ENCODE results near the gene KRTAP12-1. TPM values are rescaled to one million over a fixed set of nuclear protein-coding genes. Genes with fewer than 3 reads are reported as not detected.

KRTAP12-1 gene
- total RNA-seq, 1 experiment from 2014 or later, result 0.63 TPM

DNA sequence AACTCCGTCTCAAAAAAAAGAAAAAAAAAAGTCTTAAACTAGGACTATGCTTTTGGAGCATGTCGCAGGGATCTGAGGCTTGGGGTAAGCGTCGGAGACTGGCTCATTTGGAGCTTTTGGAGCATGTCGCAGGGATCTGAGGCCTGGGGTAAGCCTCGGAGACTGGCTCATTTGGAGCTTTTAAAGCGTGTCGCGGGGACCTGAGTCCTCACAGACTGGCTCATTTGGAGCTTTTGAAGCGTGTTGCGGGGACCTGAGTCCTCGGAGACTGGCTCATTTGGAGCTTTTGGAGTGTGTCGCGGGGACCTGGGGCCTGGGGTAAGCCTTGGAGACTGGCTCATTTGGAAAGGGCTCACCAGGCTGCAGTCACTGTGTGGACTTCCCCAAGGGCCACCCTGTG is 43.0 kb upstream of the KRTAP12-1 start:
- no peak overlapping the region for H3K4me3 Mint-ChIP-seq
- H3K4me1 Mint-ChIP-seq, result peaks cover 11% of the 10 kb centered on the region
- peaks cover 13% of the 10 kb centered on the region for H3K27me3 Mint-ChIP-seq (ENCODE audit: low read depth)
- no peak for ATAC-seq
- H3K36me3 Mint-ChIP-seq, result no peaks in the 10 kb centered on the region
- ChIA-PET POLR2A (interaction anchor here (0.6 kb wide), 1 partner anchor 847 kb away, joined by 6 read pairs; no protein-coding TSS in a partner anchor), CTCF (interaction anchor here (1.1 to 1.3 kb wide), 2 partner anchors 18 to 75 kb away, joined by 3 read pairs; no protein-coding TSS in a partner anchor)
- TF ChIP-seq ATF1 (CRISPR knock-in tag; IDR thresholded peaks at IDR 0.05), result no peak
- DNase-seq (ENCODE audit: low spot score), result no peak
- H3K27ac Mint-ChIP-seq, result no peak overlapping the region
- H3K9me3 Mint-ChIP-seq, result no peaks in the 10 kb centered on the region

DNA sequence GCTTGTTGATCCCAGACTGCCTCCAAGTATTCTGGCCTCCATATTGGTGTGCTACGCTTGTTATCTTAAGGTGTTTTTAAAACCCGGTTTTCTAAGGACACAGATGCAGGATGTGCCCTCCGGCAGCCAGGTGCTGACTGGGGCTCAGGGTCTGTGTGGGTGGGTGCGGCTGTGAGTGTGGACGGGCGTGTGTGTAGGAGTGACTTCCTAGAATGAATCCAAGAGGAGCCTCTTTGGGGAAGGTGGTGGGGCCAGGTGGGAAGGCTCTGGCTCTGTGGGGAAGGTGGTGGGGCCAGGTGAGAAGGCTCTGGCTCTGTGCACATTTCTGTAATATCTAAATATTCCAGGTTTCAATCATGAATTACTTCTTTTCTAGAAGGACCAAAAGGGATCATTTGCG is 42.2 kb upstream of the KRTAP12-1 start:
- Mint-ChIP-seq H3K27ac (no peak overlapping the region), H3K4me3 (no peak overlapping the region), H3K27me3 (ENCODE audit: low read depth) (peaks cover 13% of the 10 kb centered on the region), H3K36me3 (no peaks in the 10 kb centered on the region), H3K9me3 (no peaks in the 10 kb centered on the region), H3K4me1 (peaks cover 13% of the 10 kb centered on the region)
- ChIA-PET POLR2A (interaction anchor here (0.6 kb wide), 1 partner anchor 847 kb away, joined by 6 read pairs; no protein-coding TSS in a partner anchor), CTCF (interaction anchor here (1.1 to 1.5 kb wide), 2 partner anchors 76 to 234 kb away, joined by 3 to 6 read pairs; no protein-coding TSS in a partner anchor)
- DNase-seq (ENCODE audit: low spot score) (no peak), ATAC-seq (no peak)
- TF ChIP-seq, protein P1, sequence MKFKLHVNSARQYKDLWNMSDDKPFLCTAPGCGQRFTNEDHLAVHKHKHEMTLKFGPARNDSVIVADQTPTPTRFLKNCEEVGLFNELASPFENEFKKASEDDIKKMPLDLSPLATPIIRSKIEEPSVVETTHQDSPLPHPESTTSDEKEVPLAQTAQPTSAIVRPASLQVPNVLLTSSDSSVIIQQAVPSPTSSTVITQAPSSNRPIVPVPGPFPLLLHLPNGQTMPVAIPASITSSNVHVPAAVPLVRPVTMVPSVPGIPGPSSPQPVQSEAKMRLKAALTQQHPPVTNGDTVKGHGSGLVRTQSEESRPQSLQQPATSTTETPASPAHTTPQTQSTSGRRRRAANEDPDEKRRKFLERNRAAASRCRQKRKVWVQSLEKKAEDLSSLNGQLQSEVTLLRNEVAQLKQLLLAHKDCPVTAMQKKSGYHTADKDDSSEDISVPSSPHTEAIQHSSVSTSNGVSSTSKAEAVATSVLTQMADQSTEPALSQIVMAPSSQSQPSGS (CRISPR knock-in tag; IDR thresholded peaks at IDR 0.05; ENCODE audit: borderline replicate concordance, low read depth), result no peak
- TF ChIP-seq NR2C2 (CRISPR knock-in tag; IDR thresholded peaks at IDR 0.05) (no peak), TEAD4 (CRISPR knock-in tag; IDR thresholded peaks at IDR 0.05) (no peak), ESRRA (CRISPR knock-in tag; IDR thresholded peaks at IDR 0.05; ENCODE audit: borderline replicate concordance) (no peak), FOXP1 (CRISPR knock-in tag; IDR thresholded peaks at IDR 0.05; ENCODE audit: borderline replicate concordance) (no peak), IRF2 (CRISPR knock-in tag; IDR thresholded peaks at IDR 0.05; ENCODE audit: borderline replicate concordance, low read depth) (no peak), TEAD1 (CRISPR knock-in tag; IDR thresholded peaks at IDR 0.05) (no peak)
- TF ChIP-seq, protein P2, sequence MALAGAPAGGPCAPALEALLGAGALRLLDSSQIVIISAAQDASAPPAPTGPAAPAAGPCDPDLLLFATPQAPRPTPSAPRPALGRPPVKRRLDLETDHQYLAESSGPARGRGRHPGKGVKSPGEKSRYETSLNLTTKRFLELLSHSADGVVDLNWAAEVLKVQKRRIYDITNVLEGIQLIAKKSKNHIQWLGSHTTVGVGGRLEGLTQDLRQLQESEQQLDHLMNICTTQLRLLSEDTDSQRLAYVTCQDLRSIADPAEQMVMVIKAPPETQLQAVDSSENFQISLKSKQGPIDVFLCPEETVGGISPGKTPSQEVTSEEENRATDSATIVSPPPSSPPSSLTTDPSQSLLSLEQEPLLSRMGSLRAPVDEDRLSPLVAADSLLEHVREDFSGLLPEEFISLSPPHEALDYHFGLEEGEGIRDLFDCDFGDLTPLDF (CRISPR knock-in tag; IDR thresholded peaks at IDR 0.05), result no peak
- TF ChIP-seq, protein P3, sequence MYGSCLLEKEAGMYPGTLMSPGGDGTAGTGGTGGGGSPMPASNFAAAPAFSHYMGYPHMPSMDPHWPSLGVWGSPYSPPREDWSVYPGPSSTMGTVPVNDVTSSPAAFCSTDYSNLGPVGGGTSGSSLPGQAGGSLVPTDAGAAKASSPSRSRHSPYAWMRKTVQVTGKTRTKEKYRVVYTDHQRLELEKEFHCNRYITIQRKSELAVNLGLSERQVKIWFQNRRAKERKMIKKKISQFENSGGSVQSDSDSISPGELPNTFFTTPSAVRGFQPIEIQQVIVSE (CRISPR knock-in tag; IDR thresholded peaks at IDR 0.05; ENCODE audit: borderline replicate concordance), result no peak
- TF ChIP-seq, protein P4, sequence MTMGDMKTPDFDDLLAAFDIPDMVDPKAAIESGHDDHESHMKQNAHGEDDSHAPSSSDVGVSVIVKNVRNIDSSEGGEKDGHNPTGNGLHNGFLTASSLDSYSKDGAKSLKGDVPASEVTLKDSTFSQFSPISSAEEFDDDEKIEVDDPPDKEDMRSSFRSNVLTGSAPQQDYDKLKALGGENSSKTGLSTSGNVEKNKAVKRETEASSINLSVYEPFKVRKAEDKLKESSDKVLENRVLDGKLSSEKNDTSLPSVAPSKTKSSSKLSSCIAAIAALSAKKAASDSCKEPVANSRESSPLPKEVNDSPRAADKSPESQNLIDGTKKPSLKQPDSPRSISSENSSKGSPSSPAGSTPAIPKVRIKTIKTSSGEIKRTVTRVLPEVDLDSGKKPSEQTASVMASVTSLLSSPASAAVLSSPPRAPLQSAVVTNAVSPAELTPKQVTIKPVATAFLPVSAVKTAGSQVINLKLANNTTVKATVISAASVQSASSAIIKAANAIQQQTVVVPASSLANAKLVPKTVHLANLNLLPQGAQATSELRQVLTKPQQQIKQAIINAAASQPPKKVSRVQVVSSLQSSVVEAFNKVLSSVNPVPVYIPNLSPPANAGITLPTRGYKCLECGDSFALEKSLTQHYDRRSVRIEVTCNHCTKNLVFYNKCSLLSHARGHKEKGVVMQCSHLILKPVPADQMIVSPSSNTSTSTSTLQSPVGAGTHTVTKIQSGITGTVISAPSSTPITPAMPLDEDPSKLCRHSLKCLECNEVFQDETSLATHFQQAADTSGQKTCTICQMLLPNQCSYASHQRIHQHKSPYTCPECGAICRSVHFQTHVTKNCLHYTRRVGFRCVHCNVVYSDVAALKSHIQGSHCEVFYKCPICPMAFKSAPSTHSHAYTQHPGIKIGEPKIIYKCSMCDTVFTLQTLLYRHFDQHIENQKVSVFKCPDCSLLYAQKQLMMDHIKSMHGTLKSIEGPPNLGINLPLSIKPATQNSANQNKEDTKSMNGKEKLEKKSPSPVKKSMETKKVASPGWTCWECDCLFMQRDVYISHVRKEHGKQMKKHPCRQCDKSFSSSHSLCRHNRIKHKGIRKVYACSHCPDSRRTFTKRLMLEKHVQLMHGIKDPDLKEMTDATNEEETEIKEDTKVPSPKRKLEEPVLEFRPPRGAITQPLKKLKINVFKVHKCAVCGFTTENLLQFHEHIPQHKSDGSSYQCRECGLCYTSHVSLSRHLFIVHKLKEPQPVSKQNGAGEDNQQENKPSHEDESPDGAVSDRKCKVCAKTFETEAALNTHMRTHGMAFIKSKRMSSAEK (CRISPR knock-in tag; IDR thresholded peaks at IDR 0.05; ENCODE audit: borderline replicate concordance), result no peak
- TF ChIP-seq, protein P5, sequence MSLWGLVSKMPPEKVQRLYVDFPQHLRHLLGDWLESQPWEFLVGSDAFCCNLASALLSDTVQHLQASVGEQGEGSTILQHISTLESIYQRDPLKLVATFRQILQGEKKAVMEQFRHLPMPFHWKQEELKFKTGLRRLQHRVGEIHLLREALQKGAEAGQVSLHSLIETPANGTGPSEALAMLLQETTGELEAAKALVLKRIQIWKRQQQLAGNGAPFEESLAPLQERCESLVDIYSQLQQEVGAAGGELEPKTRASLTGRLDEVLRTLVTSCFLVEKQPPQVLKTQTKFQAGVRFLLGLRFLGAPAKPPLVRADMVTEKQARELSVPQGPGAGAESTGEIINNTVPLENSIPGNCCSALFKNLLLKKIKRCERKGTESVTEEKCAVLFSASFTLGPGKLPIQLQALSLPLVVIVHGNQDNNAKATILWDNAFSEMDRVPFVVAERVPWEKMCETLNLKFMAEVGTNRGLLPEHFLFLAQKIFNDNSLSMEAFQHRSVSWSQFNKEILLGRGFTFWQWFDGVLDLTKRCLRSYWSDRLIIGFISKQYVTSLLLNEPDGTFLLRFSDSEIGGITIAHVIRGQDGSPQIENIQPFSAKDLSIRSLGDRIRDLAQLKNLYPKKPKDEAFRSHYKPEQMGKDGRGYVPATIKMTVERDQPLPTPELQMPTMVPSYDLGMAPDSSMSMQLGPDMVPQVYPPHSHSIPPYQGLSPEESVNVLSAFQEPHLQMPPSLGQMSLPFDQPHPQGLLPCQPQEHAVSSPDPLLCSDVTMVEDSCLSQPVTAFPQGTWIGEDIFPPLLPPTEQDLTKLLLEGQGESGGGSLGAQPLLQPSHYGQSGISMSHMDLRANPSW (CRISPR knock-in tag; conservative IDR thresholded peaks at IDR 0.05; ENCODE audit: low read depth), result no peak
